DMS153 treated with DMSO at 0.1 percent for 48 hours (cell line): ENCODE results near the gene LSM14B.

Source experiments
- DNase-seq: peaks from one replicate; lab custom pipeline; 2025; ENCODE audit not compliant: unreplicated experiment; lab: John Stamatoyannopoulos, UW

LSM14B gene

GRCh38 chr20:62162765-62163484, 40.6 kb downstream of the LSM14B start:
- DNase-seq = no peak

GRCh38 chr20:62163485-62163865, 41.2 kb downstream of the LSM14B start:
- DNase-seq = no peak

GRCh38 chr20:62163986-62164762, 41.9 kb downstream of the LSM14B start:
- DNase-seq = no peak

GRCh38 chr20:62164879-62165761, 42.8 kb downstream of the LSM14B start:
- DNase-seq = no peak

GRCh38 chr20:62165762-62166399, 43.6 kb downstream of the LSM14B start:
- DNase-seq = no peak

- no peak for DNase-seq
Observed at GRCh38 chr20:62167474-62167873, 45.2 kb downstream of the LSM14B start.

- no peak for DNase-seq
Observed at GRCh38 chr20:62168061-62168460, 45.8 kb downstream of the LSM14B start.

GRCh38 chr20:62168890-62169435, 46.7 kb downstream of the LSM14B start:
- DNase-seq = no peak

- DNase-seq = no peak
Observed at GRCh38 chr20:62170536-62170935, 48.3 kb downstream of the LSM14B start.

GRCh38 chr20:62171245-62171644, 49.0 kb downstream of the LSM14B start:
- DNase-seq = no peak

GRCh38 chr20:62172666-62173065, 50.4 kb downstream of the LSM14B start:
- DNase-seq = no peak

- no peak for DNase-seq
Observed at GRCh38 chr20:62174021-62174804, 51.9 kb downstream of the LSM14B start.

- DNase-seq = no peak
Observed at GRCh38 chr20:62174870-62175624, 52.8 kb downstream of the LSM14B start.

- no peak for DNase-seq
Observed at GRCh38 chr20:62175711-62176110, 53.4 kb downstream of the LSM14B start.

GRCh38 chr20:62176866-62177265, 54.6 kb downstream of the LSM14B start:
- DNase-seq = no peak

- no peak for DNase-seq
Observed at GRCh38 chr20:62177307-62177706, 55.0 kb downstream of the LSM14B start.

- DNase-seq = no peak
Observed at GRCh38 chr20:62178316-62179161, 56.3 kb downstream of the LSM14B start.

- no peak for DNase-seq
Observed at GRCh38 chr20:62179162-62179504, 56.9 kb downstream of the LSM14B start.
